ENCODE results near the gene BLOC1S6. TPM values are rescaled to one million over a fixed set of nuclear protein-coding genes. Genes with fewer than 3 reads are reported as not detected.

The BLOC1S6 gene
- total and polyA plus RNA-seq, 9 of the 15 experiments (the other 6 are each of a cell fraction or from before 2014, with no cell fraction given): 18.2 to 72.4 (median 38.4) TPM

- TF ChIP-seq MAFG (tag; conservative IDR thresholded peaks at IDR 0.05): peak; percentile 74
- peak; percentile 90 for TF ChIP-seq ZNF134 (CRISPR knock-in tag; conservative IDR thresholded peaks at IDR 0.05)
- TF ChIP-seq CREB3 (tag; conservative IDR thresholded peaks at IDR 0.05; ENCODE audit: low read depth): peak; percentile 100
- TF ChIP-seq ZNF764 (CRISPR knock-in tag; IDR thresholded peaks at IDR 0.05; ENCODE audit: low read depth): no peak
- no peak for TF ChIP-seq TAF9B (IDR thresholded peaks at IDR 0.05; ENCODE audit: partially characterized antibody)
- no peak for TF ChIP-seq FOXJ3 (CRISPR knock-in tag; IDR thresholded peaks at IDR 0.05)
- TF ChIP-seq, protein P1, sequence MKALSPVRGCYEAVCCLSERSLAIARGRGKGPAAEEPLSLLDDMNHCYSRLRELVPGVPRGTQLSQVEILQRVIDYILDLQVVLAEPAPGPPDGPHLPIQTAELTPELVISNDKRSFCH (CRISPR knock-in tag; IDR thresholded peaks at IDR 0.05): peak; percentile 89
- TF ChIP-seq, protein P1 (tag; IDR thresholded peaks at IDR 0.05): peak; percentile 100
- TF ChIP-seq ATF7 (IDR thresholded peaks at IDR 0.05): peak; percentile 30; the same call in 1 of the 2 replicates
- TF ChIP-seq, protein P2, sequence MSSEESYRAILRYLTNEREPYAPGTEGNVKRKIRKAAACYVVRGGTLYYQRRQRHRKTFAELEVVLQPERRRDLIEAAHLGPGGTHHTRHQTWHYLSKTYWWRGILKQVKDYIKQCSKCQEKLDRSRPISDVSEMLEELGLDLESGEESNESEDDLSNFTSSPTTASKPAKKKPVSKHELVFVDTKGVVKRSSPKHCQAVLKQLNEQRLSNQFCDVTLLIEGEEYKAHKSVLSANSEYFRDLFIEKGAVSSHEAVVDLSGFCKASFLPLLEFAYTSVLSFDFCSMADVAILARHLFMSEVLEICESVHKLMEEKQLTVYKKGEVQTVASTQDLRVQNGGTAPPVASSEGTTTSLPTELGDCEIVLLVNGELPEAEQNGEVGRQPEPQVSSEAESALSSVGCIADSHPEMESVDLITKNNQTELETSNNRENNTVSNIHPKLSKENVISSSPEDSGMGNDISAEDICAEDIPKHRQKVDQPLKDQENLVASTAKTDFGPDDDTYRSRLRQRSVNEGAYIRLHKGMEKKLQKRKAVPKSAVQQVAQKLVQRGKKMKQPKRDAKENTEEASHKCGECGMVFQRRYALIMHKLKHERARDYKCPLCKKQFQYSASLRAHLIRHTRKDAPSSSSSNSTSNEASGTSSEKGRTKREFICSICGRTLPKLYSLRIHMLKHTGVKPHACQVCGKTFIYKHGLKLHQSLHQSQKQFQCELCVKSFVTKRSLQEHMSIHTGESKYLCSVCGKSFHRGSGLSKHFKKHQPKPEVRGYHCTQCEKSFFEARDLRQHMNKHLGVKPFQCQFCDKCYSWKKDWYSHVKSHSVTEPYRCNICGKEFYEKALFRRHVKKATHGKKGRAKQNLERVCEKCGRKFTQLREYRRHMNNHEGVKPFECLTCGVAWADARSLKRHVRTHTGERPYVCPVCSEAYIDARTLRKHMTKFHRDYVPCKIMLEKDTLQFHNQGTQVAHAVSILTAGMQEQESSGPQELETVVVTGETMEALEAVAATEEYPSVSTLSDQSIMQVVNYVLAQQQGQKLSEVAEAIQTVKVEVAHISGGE (CRISPR knock-in tag; IDR thresholded peaks at IDR 0.05): peak in 2 of 3 experiments; percentile 33 to 91; a peak in 2 of 6 replicates
- TF ChIP-seq, protein P3, sequence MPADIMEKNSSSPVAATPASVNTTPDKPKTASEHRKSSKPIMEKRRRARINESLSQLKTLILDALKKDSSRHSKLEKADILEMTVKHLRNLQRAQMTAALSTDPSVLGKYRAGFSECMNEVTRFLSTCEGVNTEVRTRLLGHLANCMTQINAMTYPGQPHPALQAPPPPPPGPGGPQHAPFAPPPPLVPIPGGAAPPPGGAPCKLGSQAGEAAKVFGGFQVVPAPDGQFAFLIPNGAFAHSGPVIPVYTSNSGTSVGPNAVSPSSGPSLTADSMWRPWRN (IDR thresholded peaks at IDR 0.05; ENCODE audit: low read depth): no peak
- TF ChIP-seq, protein P4, sequence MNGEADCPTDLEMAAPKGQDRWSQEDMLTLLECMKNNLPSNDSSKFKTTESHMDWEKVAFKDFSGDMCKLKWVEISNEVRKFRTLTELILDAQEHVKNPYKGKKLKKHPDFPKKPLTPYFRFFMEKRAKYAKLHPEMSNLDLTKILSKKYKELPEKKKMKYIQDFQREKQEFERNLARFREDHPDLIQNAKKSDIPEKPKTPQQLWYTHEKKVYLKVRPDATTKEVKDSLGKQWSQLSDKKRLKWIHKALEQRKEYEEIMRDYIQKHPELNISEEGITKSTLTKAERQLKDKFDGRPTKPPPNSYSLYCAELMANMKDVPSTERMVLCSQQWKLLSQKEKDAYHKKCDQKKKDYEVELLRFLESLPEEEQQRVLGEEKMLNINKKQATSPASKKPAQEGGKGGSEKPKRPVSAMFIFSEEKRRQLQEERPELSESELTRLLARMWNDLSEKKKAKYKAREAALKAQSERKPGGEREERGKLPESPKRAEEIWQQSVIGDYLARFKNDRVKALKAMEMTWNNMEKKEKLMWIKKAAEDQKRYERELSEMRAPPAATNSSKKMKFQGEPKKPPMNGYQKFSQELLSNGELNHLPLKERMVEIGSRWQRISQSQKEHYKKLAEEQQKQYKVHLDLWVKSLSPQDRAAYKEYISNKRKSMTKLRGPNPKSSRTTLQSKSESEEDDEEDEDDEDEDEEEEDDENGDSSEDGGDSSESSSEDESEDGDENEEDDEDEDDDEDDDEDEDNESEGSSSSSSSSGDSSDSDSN (IDR thresholded peaks at IDR 0.05; ENCODE audit: borderline replicate concordance in 1 of 2, low read depth in 2 of 2, low read length in 2 of 2): no peak
- no peak for TF ChIP-seq RBM22 (IDR thresholded peaks at IDR 0.05; ENCODE audit: low read depth, low read length, poor library complexity, severe bottlenecking)
- TF ChIP-seq, protein P5, sequence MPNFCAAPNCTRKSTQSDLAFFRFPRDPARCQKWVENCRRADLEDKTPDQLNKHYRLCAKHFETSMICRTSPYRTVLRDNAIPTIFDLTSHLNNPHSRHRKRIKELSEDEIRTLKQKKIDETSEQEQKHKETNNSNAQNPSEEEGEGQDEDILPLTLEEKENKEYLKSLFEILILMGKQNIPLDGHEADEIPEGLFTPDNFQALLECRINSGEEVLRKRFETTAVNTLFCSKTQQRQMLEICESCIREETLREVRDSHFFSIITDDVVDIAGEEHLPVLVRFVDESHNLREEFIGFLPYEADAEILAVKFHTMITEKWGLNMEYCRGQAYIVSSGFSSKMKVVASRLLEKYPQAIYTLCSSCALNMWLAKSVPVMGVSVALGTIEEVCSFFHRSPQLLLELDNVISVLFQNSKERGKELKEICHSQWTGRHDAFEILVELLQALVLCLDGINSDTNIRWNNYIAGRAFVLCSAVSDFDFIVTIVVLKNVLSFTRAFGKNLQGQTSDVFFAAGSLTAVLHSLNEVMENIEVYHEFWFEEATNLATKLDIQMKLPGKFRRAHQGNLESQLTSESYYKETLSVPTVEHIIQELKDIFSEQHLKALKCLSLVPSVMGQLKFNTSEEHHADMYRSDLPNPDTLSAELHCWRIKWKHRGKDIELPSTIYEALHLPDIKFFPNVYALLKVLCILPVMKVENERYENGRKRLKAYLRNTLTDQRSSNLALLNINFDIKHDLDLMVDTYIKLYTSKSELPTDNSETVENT (CRISPR knock-in tag; IDR thresholded peaks at IDR 0.05): no peak
- TF ChIP-seq SREBF2 (CRISPR knock-in tag; IDR thresholded peaks at IDR 0.05): no peak
These were observed 3.2 kb upstream of the BLOC1S6 start (continued) for GRCh38 chr15:45583731-45584639.

Data from K562 (cell line).